OCI-LY1 (cell line): ENCODE results near the gene CALHM4.

ENCODE experiments used
- H2AFZ ChIP-seq: fragments of 200-600 bp; sonication (generic), shearing (Covaris generic); 2 replicates; pipeline ENCODE4 v1.6.0; 2014; ENCODE audit warnings: antibody characterized with exemption, mild to moderate bottlenecking, low read length
- H3F3A ChIP-seq: fragments of 200-600 bp; sonication (generic), shearing (Covaris generic); 2 replicates; pipeline ENCODE4 v1.6.0; 2014; ENCODE audit warnings: mild to moderate bottlenecking, antibody characterized with exemption, low read length, moderate library complexity; ENCODE audit not compliant: insufficient read depth
- H3K27ac ChIP-seq: fragments of 200-600 bp; sonication (generic); 2 replicates; pipeline ENCODE4 v1.5.1; 2014; ENCODE audit warnings: low read length, mixed run types, mild to moderate bottlenecking, low read depth; ENCODE audit not compliant: poor library complexity, severe bottlenecking
- H3K27me3 ChIP-seq: fragments of 200-600 bp; sonication (generic); 2 replicates; pipeline ENCODE4 v1.6.0; 2014; ENCODE audit warnings: antibody characterized with exemption, mild to moderate bottlenecking, low read length, moderate library complexity; ENCODE audit not compliant: insufficient read depth
- H3K36me3 ChIP-seq: fragments of 200-600 bp; sonication (generic); 2 replicates; pipeline ENCODE4 v1.6.1; 2014; ENCODE audit warnings: mild to moderate bottlenecking, antibody characterized with exemption, low read length, moderate library complexity, mixed read lengths; ENCODE audit not compliant: insufficient read depth
- H3K4me1 ChIP-seq: fragments of 200-600 bp; sonication (generic); 2 replicates; pipeline ENCODE4 v1.5.1; 2014; ENCODE audit warnings: mild to moderate bottlenecking, low read length, moderate library complexity; ENCODE audit not compliant: insufficient read depth, severe bottlenecking
- H3K4me2 ChIP-seq: fragments of 200-600 bp; sonication (generic), shearing (Covaris generic); 2 replicates; pipeline ENCODE4 v1.6.1; 2014; ENCODE audit warnings: low read length
- H3K4me3 ChIP-seq: fragments of 200-600 bp; sonication (generic); 2 replicates; pipeline ENCODE4 v1.5.1; 2014; ENCODE audit warnings: low read length, low read depth, mild to moderate bottlenecking, mixed read lengths; ENCODE audit not compliant: poor library complexity, severe bottlenecking
- H3K79me2 ChIP-seq: fragments of 200-600 bp; shearing (Covaris generic); 2 replicates; pipeline ENCODE4 v1.6.1; 2016; ENCODE audit warnings: mixed run types, low read length, mixed read lengths; ENCODE audit not compliant: insufficient read depth
- H3K9ac ChIP-seq: fragments of 200-600 bp; sonication (generic), shearing (Covaris generic); 2 replicates; pipeline ENCODE4 v1.6.1; 2014; ENCODE audit warnings: mild to moderate bottlenecking, low read length, mixed read lengths
- H3K9me2 ChIP-seq: fragments of 200-600 bp; sonication (generic), shearing (Covaris generic); 2 replicates; pipeline ENCODE4 v1.6.1; 2014; ENCODE audit warnings: low read depth, mild to moderate bottlenecking, low read length, mixed read lengths
- H3K9me3 ChIP-seq: fragments of 200-600 bp; shearing (Covaris generic); 2 replicates; pipeline ENCODE4 v1.6.1; 2014; ENCODE audit warnings: low read length, mixed read lengths
- H4K20me1 ChIP-seq: fragments of 200-600 bp; sonication (generic), shearing (Covaris generic); 2 replicates; pipeline ENCODE4 v1.6.0; 2016; ENCODE audit warnings: mild to moderate bottlenecking, low read length; ENCODE audit not compliant: insufficient read depth
- EZH2 ChIP-seq: fragments of 200-600 bp; sonication (generic), shearing (Covaris generic); IDR thresholded peaks from 2 replicates; pipeline ENCODE4 v1.8.0; 2017; ENCODE audit warnings: borderline replicate concordance, mixed run types, mild to moderate bottlenecking, antibody characterized with exemption, low read length, moderate library complexity, mixed read lengths
- TF ChIP-seq, protein P1 (sequence below): fragments of 200-600 bp; sonication (generic), shearing (Covaris generic); IDR thresholded peaks from 2 replicates; pipeline ENCODE4 v1.5.1; 2017; ENCODE audit warnings: mild to moderate bottlenecking, antibody characterized with exemption, low read length, moderate library complexity, mixed read lengths

CALHM4 gene

GRCh38 chr6:116550796-116551195, 2.8 kb upstream of the CALHM4 start:
- Histone ChIP-seq H3K4me1 (no peaks in the 10 kb centered on the region), H3K9me3 (no peaks in the 10 kb centered on the region), H3K27me3 (no peaks in the 10 kb centered on the region), H3K4me2 (no peak overlapping the region), H2AFZ (no peak overlapping the region), H3K36me3 (no peaks in the 10 kb centered on the region), H3K9ac (no peak overlapping the region), H3K9me2 (no peaks in the 10 kb centered on the region), H3F3A (no peaks in the 10 kb centered on the region), H4K20me1 (no peaks in the 10 kb centered on the region), H3K79me2 (no peaks in the 10 kb centered on the region), H3K27ac (no peak overlapping the region), H3K4me3 (no peak overlapping the region)
- TF ChIP-seq EZH2 = no peak
- TF ChIP-seq, protein P1, sequence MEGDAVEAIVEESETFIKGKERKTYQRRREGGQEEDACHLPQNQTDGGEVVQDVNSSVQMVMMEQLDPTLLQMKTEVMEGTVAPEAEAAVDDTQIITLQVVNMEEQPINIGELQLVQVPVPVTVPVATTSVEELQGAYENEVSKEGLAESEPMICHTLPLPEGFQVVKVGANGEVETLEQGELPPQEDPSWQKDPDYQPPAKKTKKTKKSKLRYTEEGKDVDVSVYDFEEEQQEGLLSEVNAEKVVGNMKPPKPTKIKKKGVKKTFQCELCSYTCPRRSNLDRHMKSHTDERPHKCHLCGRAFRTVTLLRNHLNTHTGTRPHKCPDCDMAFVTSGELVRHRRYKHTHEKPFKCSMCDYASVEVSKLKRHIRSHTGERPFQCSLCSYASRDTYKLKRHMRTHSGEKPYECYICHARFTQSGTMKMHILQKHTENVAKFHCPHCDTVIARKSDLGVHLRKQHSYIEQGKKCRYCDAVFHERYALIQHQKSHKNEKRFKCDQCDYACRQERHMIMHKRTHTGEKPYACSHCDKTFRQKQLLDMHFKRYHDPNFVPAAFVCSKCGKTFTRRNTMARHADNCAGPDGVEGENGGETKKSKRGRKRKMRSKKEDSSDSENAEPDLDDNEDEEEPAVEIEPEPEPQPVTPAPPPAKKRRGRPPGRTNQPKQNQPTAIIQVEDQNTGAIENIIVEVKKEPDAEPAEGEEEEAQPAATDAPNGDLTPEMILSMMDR = no peak

DNA sequence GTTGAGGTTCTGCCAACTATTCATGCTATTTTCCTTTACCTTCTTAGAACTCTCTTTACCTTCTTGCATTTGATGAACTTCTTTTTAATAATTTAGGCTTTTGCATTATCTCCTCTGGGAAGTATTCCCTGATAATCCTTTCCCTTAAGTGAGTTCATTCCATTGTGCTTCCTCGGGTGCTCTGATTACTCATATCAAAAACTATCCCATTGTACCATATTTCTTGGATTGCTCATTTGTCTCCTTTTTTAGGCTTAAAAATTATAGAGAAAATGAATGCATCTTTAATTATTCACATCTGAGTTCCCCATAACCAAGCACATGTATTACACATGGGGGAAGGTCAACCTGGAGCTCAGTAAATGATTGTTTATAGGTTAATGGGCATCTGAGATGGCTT, 2.5 kb downstream of the CALHM4 start:
- TF ChIP-seq EZH2 = no peak
- TF ChIP-seq, protein P1 = no peak
- Histone ChIP-seq H3K4me2 (no peak overlapping the region), H3K36me3 (no peaks in the 10 kb centered on the region), H2AFZ (no peak overlapping the region), H3F3A (no peaks in the 10 kb centered on the region), H3K79me2 (no peaks in the 10 kb centered on the region), H3K27ac (no peak overlapping the region), H3K27me3 (no peaks in the 10 kb centered on the region), H3K4me1 (no peaks in the 10 kb centered on the region), H3K9me3 (no peaks in the 10 kb centered on the region), H3K9ac (no peak overlapping the region), H3K9me2 (no peaks in the 10 kb centered on the region), H4K20me1 (no peaks in the 10 kb centered on the region), H3K4me3 (no peak overlapping the region)

GRCh38 chr6:116556814-116557415, 3.4 kb downstream of the CALHM4 start:
- TF ChIP-seq, protein P1 = no peak
- TF ChIP-seq EZH2 = no peak
- no peaks in the 10 kb centered on the region for H3K27me3 ChIP-seq
- H3K36me3 ChIP-seq = no peaks in the 10 kb centered on the region
- no peaks in the 10 kb centered on the region for H3K79me2 ChIP-seq
- no peak overlapping the region for H3K4me2 ChIP-seq
- H3K4me3 ChIP-seq = no peak overlapping the region
- H4K20me1 ChIP-seq = no peaks in the 10 kb centered on the region
- no peak overlapping the region for H2AFZ ChIP-seq
- H3F3A ChIP-seq = no peaks in the 10 kb centered on the region
- no peaks in the 10 kb centered on the region for H3K9me3 ChIP-seq
- H3K27ac ChIP-seq = no peak overlapping the region
- H3K4me1 ChIP-seq = no peaks in the 10 kb centered on the region
- no peaks in the 10 kb centered on the region for H3K9me2 ChIP-seq
- no peak overlapping the region for H3K9ac ChIP-seq
